ENCODE data around the gene HLA-DMA. TPM values are rescaled to one million over a fixed set of nuclear protein-coding genes. Genes with fewer than 3 reads are reported as not detected.
A peak's percentile ranks its signal among the peaks of the same experiment; 100 is the strongest.

Gene HLA-DMA
- total and polyA plus RNA-seq, 9 of the 15 experiments (the other 6 are each of a cell fraction or from before 2014, with no cell fraction given) = 0.13 to 0.83 (median 0.51) TPM

- 0 out of 2 replicates have a peak, but pooled peaks have one; percentile 65 for TF ChIP-seq ZNF212 (CRISPR knock-in tag; IDR thresholded peaks at IDR 0.05)
- TF ChIP-seq CBFB (CRISPR knock-in tag; IDR thresholded peaks at IDR 0.05) = 0 out of 2 replicates have a peak, but pooled peaks have one; percentile 57
- TF ChIP-seq MIER1 (IDR thresholded peaks at IDR 0.05; ENCODE audit: low read depth) = no peak
- no peak for TF ChIP-seq SIN3B (IDR thresholded peaks at IDR 0.05; ENCODE audit: low read depth)
- TF ChIP-seq EP300 (IDR thresholded peaks at IDR 0.05; ENCODE audit: low read length) = no peak
- TF ChIP-seq ZBTB5 (IDR thresholded peaks at IDR 0.05) = no peak
- TF ChIP-seq DDX20 (tag; IDR thresholded peaks at IDR 0.05; ENCODE audit: low read depth) = no peak
- TF ChIP-seq POLR2AphosphoS5 (IDR thresholded peaks at IDR 0.05; ENCODE audit: control insufficient read depth, insufficient read depth, low read depth, low read length) = peak; percentile 12; the same call in 1 of the 2 replicates
Observed at GRCh38 chr6:32977272-32977952, 24.5 kb upstream of the HLA-DMA start (continued).

All from K562 (cell line).